Measurements from ENCODE around the gene PRKG1.

- no peak for TF ChIP-seq CTCF (IDR thresholded peaks at IDR 0.05; ENCODE audit: insufficient read depth, low read length, poor library complexity, severe bottlenecking)
- no peak for TF ChIP-seq EZH2phosphoT487 (conservative IDR thresholded peaks at IDR 0.05; ENCODE audit: low read length)
Measured at GRCh38 chr10:51744235-51745000, 670.1 kb downstream of the PRKG1 start.
